Activated effector memory CD4-positive, alpha-beta T cell treated with Interleukin-2 at 50 U/mL for 16 hours (primary cell): Measurements from ENCODE around the gene POU6F2.
"Not testable (repeated sequence)": the region's sequence is repeated elsewhere in the genome, so short reads cannot be mapped to it uniquely, and the experiment has no call there.

Experiments used
- DNase-seq: peaks from one replicate; pipeline ENCODE4 v3.0.0-alpha.2; 2020

The POU6F2 gene

GRCh38 chr7:39312254-39312989 is 334.7 kb downstream of the POU6F2 start:
- DNase-seq, result no peak

GRCh38 chr7:39313376-39313775 is 335.7 kb downstream of the POU6F2 start:
- no peak for DNase-seq

GRCh38 chr7:39313974-39314373 is 336.3 kb downstream of the POU6F2 start:
- DNase-seq, result no peak

GRCh38 chr7:39317107-39317506 is 339.4 kb downstream of the POU6F2 start:
- no peak for DNase-seq

- DNase-seq, result no peak
These were observed 340.2 kb downstream of the POU6F2 start for GRCh38 chr7:39317896-39318295.

- no peak for DNase-seq
These were observed 343.5 kb downstream of the POU6F2 start for GRCh38 chr7:39321245-39321644.

GRCh38 chr7:39321909-39322498 is 344.3 kb downstream of the POU6F2 start:
- no peak for DNase-seq

- no peak for DNase-seq
These were observed 346.5 kb downstream of the POU6F2 start for GRCh38 chr7:39324139-39324760.

GRCh38 chr7:39331607-39332006 is 353.9 kb downstream of the POU6F2 start:
- DNase-seq, result not testable (repeated sequence)

- DNase-seq, result no peak
These were observed 354.4 kb downstream of the POU6F2 start for GRCh38 chr7:39332142-39332541.

GRCh38 chr7:39333701-39334100 is 356.0 kb downstream of the POU6F2 start:
- DNase-seq, result no peak

- no peak for DNase-seq
These were observed 358.7 kb downstream of the POU6F2 start for GRCh38 chr7:39336442-39336841.

GRCh38 chr7:39338716-39339115 is 361.0 kb downstream of the POU6F2 start:
- DNase-seq, result no peak

- DNase-seq, result no peak
These were observed 361.9 kb downstream of the POU6F2 start for GRCh38 chr7:39339591-39339990.

- DNase-seq, result no peak
These were observed 363.4 kb downstream of the POU6F2 start for GRCh38 chr7:39341083-39341482.

GRCh38 chr7:39342763-39343162 is 365.1 kb downstream of the POU6F2 start:
- DNase-seq, result no peak

- no peak for DNase-seq
These were observed 371.9 kb downstream of the POU6F2 start for GRCh38 chr7:39349452-39350123.

- DNase-seq, result no peak
These were observed 376.1 kb downstream of the POU6F2 start for GRCh38 chr7:39353615-39354376.

- DNase-seq, result no peak
These were observed 378.0 kb downstream of the POU6F2 start for GRCh38 chr7:39355664-39356063.

GRCh38 chr7:39356172-39356925 is 378.6 kb downstream of the POU6F2 start:
- no peak for DNase-seq

- no peak for DNase-seq
These were observed 379.9 kb downstream of the POU6F2 start for GRCh38 chr7:39357648-39358047.

- no peak for DNase-seq
These were observed 382.3 kb downstream of the POU6F2 start for GRCh38 chr7:39360038-39360437.
